Body of pancreas (tissue), 4 donors: ENCODE results near the gene C19orf25. TPM values are rescaled to one million over a fixed set of nuclear protein-coding genes. Genes with fewer than 3 reads are reported as not detected.

Experiments
- ATAC-seq: fragments of 150-250 bp; one replicate; pipeline ENCODE4 v1.9.1; 2016
- DNase-seq, 4 donors: peaks; one replicate each; pipeline ENCODE4 v3.0.0-alpha.2; 2019
- H3K27ac ChIP-seq, 4 donors: fragments of 200-600 bp; sonication (generic); 1 replicate in 3 of 4; 2 replicates in 1 of 4; pipeline versions ENCODE4 v1.5.1 to v1.6.1; 2016 to 2019; ENCODE audit warnings: mild to moderate bottlenecking in 1 of 4, mixed read lengths in 1 of 4, moderate library complexity in 1 of 4
- H3K27me3 ChIP-seq, 2 donors: fragments of 200-600 bp; sonication (generic); one replicate each; pipeline ENCODE4 v1.6.0; 2016; ENCODE audit warnings: mild to moderate bottlenecking in 1 of 2
- H3K36me3 ChIP-seq, 2 donors: fragments of 200-600 bp; sonication (generic); replicated peaks in 1 of 2; 2 replicates each; pipeline ENCODE4 v1.5.1; 2016; ENCODE audit warnings: low read depth in 2 of 2; ENCODE audit not compliant: insufficient read depth in 1 of 2
- H3K4me1 ChIP-seq: fragments of 200-600 bp; sonication (generic); one replicate; pipeline ENCODE4 v1.6.0; 2016
- H3K4me3 ChIP-seq, 2 donors: fragments of 200-600 bp; sonication (generic); 1 replicate in 1 of 2; 2 replicates in 1 of 2; pipeline ENCODE4 v1.5.1; 2016 to 2019
- H3K9me3 ChIP-seq, 3 donors: fragments of 200-600 bp; sonication (generic); 1 replicate in 2 of 3; 2 replicates in 1 of 3; pipeline ENCODE4 v1.5.1; 2016
- POLR2A ChIP-seq, 3 donors: fragments of 450-650 bp; IDR thresholded peaks; one replicate each; pipeline ENCODE4 v1.6.1; 2016; ENCODE audit warnings: antibody characterized with exemption in 3 of 3, mild to moderate bottlenecking in 2 of 3
- WGBS, 2 donors: methylation state at CpG; one replicate each; pipeline ENCODE4 v1.1.5; 2017; 5-methylcytosine and 5-hydroxymethylcytosine counted together
- intact Hi-C: fragments of 100-400 bp; cut with DNase I; formaldehyde crosslinking; loops from one replicate; pipeline ENCODE4 v1.15.1; 2023
- total RNA-seq, 2 donors: library from RNA; depleted of rRNA; stranded (reverse); fragments of >200 nt; gene quantifications; one replicate each; pipeline ENCODE4 v1.1.0, GENCODE V29; 2016
- TF ChIP-seq, protein P1 (sequence below), 7 experiments: fragments of 450-650 bp in 4 of 7; fragments of 200-600 bp in 3 of 7; sonication (generic) in 3 of 7; IDR thresholded peaks; one replicate each; pipeline ENCODE4 v1.5.1; 2016 to 2019; ENCODE audit warnings: antibody characterized with exemption in 7 of 7

C19orf25 gene
- total RNA-seq, 2 donors from 2014 or later, result 26.7 to 31.4 TPM

DNA sequence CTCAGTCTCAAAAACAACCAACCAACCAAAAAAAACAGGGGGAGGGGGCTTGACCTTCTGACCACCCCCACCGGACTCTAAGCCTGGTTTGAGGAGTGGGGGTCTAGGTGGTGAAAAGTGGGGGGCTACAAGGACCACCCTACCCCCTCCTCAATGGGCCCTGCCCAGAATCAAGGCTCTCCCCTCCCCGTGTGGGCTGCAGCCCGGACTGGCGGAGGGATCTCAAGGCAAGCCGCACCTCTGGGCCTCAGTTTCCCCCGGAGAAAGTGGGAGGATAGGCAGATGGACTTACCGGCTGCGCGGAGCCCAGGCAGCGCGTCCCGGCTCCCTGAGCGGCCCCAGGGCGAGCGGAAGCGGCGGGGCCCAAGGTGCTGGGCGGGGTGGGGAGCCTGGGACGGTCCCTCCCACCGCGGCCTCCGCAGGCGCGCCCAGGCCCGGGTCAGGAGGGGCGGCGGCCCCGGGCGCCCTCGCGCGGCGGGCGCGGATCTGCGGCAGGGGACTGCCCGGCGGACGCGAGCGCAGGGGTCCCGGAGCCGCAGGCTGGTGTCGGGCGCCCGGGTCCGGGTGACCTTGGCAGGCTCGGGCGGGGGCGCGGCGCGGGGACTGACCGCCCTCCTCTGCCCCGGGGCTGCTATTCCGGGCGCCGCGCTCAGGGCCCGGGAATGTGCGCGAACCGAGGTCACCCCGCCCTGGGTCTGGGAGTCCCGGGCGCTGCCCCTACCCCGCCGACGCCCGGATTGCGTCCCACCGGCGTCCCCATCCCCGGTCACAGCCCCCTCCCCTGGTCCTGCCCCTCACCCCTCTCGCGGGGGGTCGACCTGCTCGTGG, 33.9 kb upstream of the C19orf25 start, which contains the start of gene ADAMTSL5:
TSS of gene ADAMTSL5 (minus strand) at position 349 of the 828 bp plus-strand sequence. CDS start 2,076 bp downstream, outside the sequence.
- 4 to 17% methylated on average over 13 to 32 of the region's 78 CpGs for WGBS, 2 donors
- TF ChIP-seq, protein P1, sequence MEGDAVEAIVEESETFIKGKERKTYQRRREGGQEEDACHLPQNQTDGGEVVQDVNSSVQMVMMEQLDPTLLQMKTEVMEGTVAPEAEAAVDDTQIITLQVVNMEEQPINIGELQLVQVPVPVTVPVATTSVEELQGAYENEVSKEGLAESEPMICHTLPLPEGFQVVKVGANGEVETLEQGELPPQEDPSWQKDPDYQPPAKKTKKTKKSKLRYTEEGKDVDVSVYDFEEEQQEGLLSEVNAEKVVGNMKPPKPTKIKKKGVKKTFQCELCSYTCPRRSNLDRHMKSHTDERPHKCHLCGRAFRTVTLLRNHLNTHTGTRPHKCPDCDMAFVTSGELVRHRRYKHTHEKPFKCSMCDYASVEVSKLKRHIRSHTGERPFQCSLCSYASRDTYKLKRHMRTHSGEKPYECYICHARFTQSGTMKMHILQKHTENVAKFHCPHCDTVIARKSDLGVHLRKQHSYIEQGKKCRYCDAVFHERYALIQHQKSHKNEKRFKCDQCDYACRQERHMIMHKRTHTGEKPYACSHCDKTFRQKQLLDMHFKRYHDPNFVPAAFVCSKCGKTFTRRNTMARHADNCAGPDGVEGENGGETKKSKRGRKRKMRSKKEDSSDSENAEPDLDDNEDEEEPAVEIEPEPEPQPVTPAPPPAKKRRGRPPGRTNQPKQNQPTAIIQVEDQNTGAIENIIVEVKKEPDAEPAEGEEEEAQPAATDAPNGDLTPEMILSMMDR (IDR thresholded peaks at IDR 0.05), result peak in 1 of 7 experiments; percentile 27
- no peak for TF ChIP-seq POLR2A (IDR thresholded peaks at IDR 0.05)

DNA sequence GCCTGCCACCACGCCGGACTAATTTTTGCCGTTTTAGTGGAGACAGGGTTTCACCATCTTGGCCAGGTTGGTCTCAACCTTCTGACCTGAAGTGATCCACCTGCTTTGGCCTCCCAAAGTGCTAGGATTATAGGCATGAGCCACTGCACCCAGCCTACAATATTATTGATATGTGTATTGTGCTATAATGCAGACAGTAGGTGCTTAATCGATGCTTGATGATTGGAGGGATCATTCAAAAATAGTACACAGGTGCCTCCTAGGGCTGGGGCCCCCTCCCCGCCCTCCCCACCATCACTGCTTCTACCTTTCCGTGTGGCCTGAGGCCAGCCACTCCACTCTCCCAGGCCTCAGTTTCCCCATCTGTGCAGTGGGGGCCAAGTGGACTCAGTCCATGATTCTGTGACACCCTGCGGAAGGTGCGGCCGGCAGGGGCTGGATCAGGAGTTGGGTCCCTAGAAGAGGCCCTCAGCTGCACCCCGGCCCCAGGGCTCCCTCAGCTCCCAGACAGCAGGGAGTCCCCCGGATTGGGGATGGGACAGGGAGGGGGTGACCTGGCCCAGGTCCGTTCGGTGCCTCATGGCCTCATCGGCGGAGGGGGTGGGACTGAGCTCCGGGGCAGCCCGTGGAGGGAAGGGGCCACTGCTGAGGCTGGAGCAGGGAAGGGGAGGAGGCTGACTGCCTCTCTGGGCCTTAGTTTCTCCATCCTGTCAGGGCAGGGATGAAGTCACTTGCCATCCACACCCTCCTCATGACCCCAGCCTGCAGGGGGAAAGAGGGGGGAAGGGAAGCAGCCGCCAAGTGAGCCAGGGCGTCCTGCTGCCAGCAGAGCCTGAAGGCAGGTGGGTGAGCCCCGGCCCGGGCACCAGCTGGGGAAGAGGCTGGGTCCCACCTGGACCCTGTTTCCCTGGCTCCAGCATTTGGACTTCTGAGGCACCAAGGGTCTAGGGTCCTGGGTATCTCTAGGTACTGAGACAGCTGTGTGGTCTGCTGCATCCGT, 32.6 kb upstream of the C19orf25 start:
- Histone ChIP-seq H3K4me1 (peaks cover 24% of the 10 kb centered on the region), H3K27ac (no peak overlapping the region), H3K27me3 (peaks cover 0 to 21% of the 10 kb centered on the region in 2 donors), H3K9me3 (no peaks in the 10 kb centered on the region), H3K4me3 (no peak overlapping the region), H3K36me3 (no peaks in the 10 kb centered on the region)
- TF ChIP-seq POLR2A (IDR thresholded peaks at IDR 0.05), result no peak
- TF ChIP-seq, protein P1 (IDR thresholded peaks at IDR 0.05), result no peak
- 38 to 52% methylated on average over 7 to 21 of the region's 22 CpGs for WGBS, 2 donors
- intact Hi-C loops, result loop anchor here (10.0 kb wide), 1 partner anchor 227 kb away; the partner anchor contains the start of gene EFNA2
- no peak for DNase-seq
- no peak for ATAC-seq

More for the DNA sequence above, 33.9 kb upstream of the C19orf25 start, which contains the start of gene ADAMTSL5:
- Histone ChIP-seq H3K27me3 (peaks cover 0 to 21% of the 10 kb centered on the region in 2 donors), H3K36me3 (no peaks in the 10 kb centered on the region), H3K27ac (no peak within 1 kb of the TSS), H3K9me3 (no peaks in the 10 kb centered on the region), H3K4me1 (peaks cover 15% of the 10 kb centered on the region), H3K4me3 (no peak within 1 kb of the TSS)
- peak; percentile 53 for ATAC-seq
- DNase-seq, result peak in 2 of 4 donors; percentile 19 to 45
- intact Hi-C loops, result loop anchor here (10.0 kb wide), 1 partner anchor 228 kb away; the partner anchor contains the start of gene EFNA2

GRCh38 chr19:1510807-1511206, 31.8 kb upstream of the C19orf25 start:
- Histone ChIP-seq H3K9me3 (no peaks in the 10 kb centered on the region), H3K36me3 (no peaks in the 10 kb centered on the region), H3K27ac (no peak overlapping the region), H3K4me1 (peaks cover 24% of the 10 kb centered on the region), H3K27me3 (peaks cover 0 to 21% of the 10 kb centered on the region in 2 donors), H3K4me3 (no peak overlapping the region)
- 35 to 38% methylated on average over 7 to 8 of the region's 9 CpGs for WGBS, 2 donors
- TF ChIP-seq, protein P1 (IDR thresholded peaks at IDR 0.05), result no peak
- TF ChIP-seq POLR2A (IDR thresholded peaks at IDR 0.05), result no peak
- ATAC-seq, result no peak
- intact Hi-C loops, result loop anchor here (10.0 kb wide), 1 partner anchor 226 kb away; the partner anchor contains the start of gene EFNA2
- no peak for DNase-seq

- ATAC-seq, result no peak
- Histone ChIP-seq H3K36me3 (no peaks in the 10 kb centered on the region), H3K9me3 (no peaks in the 10 kb centered on the region), H3K4me3 (no peak overlapping the region), H3K27ac (no peak overlapping the region), H3K4me1 (peaks cover 24% of the 10 kb centered on the region), H3K27me3 (peaks cover 0 to 21% of the 10 kb centered on the region in 2 donors)
- intact Hi-C loops, result loop anchor here (10.0 kb wide), 1 partner anchor 226 kb away; the partner anchor contains the start of gene EFNA2
- 48% methylated on average over 23 of the region's 25 CpGs; no CpG with 5 or more reads in 1 of the 2 donors for WGBS, 2 donors
- DNase-seq, result no peak
- TF ChIP-seq POLR2A (IDR thresholded peaks at IDR 0.05), result no peak
- TF ChIP-seq, protein P1 (IDR thresholded peaks at IDR 0.05), result no peak
Observed at GRCh38 chr19:1510442-1510806, 31.4 kb upstream of the C19orf25 start.
